Subcutaneous adipose tissue (tissue), 4 donors: Measurements from ENCODE around the gene SPTBN1. TPM values are rescaled to one million over a fixed set of nuclear protein-coding genes. Genes with fewer than 3 reads are reported as not detected.

Experiments
- CTCF ChIP-seq: fragments of 450-650 bp; IDR thresholded peaks from one replicate; pipeline ENCODE4 v1.5.1; 2016; ENCODE audit warnings: low read depth, mild to moderate bottlenecking, control low read depth, antibody characterized with exemption, moderate library complexity
- total RNA-seq, 4 donors: library from RNA; depleted of rRNA; stranded (reverse); fragments of >200 nt; gene quantifications; one replicate each; pipeline ENCODE4 v1.1.0, GENCODE V29; 2016

SPTBN1 gene
- total RNA-seq, 4 donors from 2014 or later, result 655 to 1,523 (median 889) TPM

- TF ChIP-seq CTCF, result no peak
These were observed 159.9 kb downstream of the SPTBN1 start for GRCh38 chr2:54615832-54616534.

- TF ChIP-seq CTCF, result no peak
These were observed 161.3 kb downstream of the SPTBN1 start for GRCh38 chr2:54617409-54617808.

GRCh38 chr2:54618646-54619565 is 162.8 kb downstream of the SPTBN1 start:
- no peak for TF ChIP-seq CTCF

GRCh38 chr2:54619660-54620231 is 163.6 kb downstream of the SPTBN1 start:
- no peak for TF ChIP-seq CTCF

GRCh38 chr2:54620948-54621347 is 164.8 kb downstream of the SPTBN1 start:
- no peak for TF ChIP-seq CTCF

- no peak for TF ChIP-seq CTCF
These were observed 168.5 kb downstream of the SPTBN1 start for GRCh38 chr2:54624591-54625071.

GRCh38 chr2:54626131-54626530 is 170.0 kb downstream of the SPTBN1 start:
- TF ChIP-seq CTCF, result no peak
